ENCODE measurements around the gene SMARCAD1. TPM values are rescaled to one million over a fixed set of nuclear protein-coding genes. Genes with fewer than 3 reads are reported as not detected.
A peak's percentile ranks its signal among the peaks of the same experiment; 100 is the strongest.

Gene SMARCAD1
- 48.5 and 52.3 TPM in 2 replicates for total RNA-seq (ENCODE audit: low replicate concordance)

GRCh38 chr4:94207469-94208224, at the start of gene SMARCAD1:
SMARCAD1 (plus strand) TSS chr4:94207865; CDS start chr4:94208395, 530 bp downstream.
- no peak for TF ChIP-seq CTCF (IDR thresholded peaks at IDR 0.05; ENCODE audit: insufficient read depth, low read length)
- peak; percentile 97 for DNase-seq (ENCODE audit: low read depth)
- H3K4me3 ChIP-seq (ENCODE audit: low read depth, low read length): peak within 1 kb of the TSS; percentile 92

- no peak overlapping the region for H3K4me3 ChIP-seq (ENCODE audit: low read depth, low read length)
- DNase-seq (ENCODE audit: low read depth): no peak
- no peak for TF ChIP-seq CTCF (IDR thresholded peaks at IDR 0.05; ENCODE audit: insufficient read depth, low read length)
Observed at GRCh38 chr4:94158883-94159282, 48.8 kb upstream of the SMARCAD1 start.

- no peak for DNase-seq (ENCODE audit: low read depth)
- H3K4me3 ChIP-seq (ENCODE audit: low read depth, low read length): no peak overlapping the region
- TF ChIP-seq CTCF (IDR thresholded peaks at IDR 0.05; ENCODE audit: insufficient read depth, low read length): no peak
Observed at GRCh38 chr4:94159790-94160189, 47.9 kb upstream of the SMARCAD1 start.

GRCh38 chr4:94160774-94161173, 46.9 kb upstream of the SMARCAD1 start:
- no peak for DNase-seq (ENCODE audit: low read depth)

GRCh38 chr4:94165256-94165655, 42.4 kb upstream of the SMARCAD1 start:
- no peak for DNase-seq (ENCODE audit: low read depth)
- TF ChIP-seq CTCF (IDR thresholded peaks at IDR 0.05; ENCODE audit: insufficient read depth, low read length): no peak
- no peak overlapping the region for H3K4me3 ChIP-seq (ENCODE audit: low read depth, low read length)

More at GRCh38 chr4:94160774-94161173, 46.9 kb upstream of the SMARCAD1 start:
- no peak overlapping the region for H3K4me3 ChIP-seq (ENCODE audit: low read depth, low read length)
- no peak for TF ChIP-seq CTCF (IDR thresholded peaks at IDR 0.05; ENCODE audit: insufficient read depth, low read length)

- TF ChIP-seq CTCF (IDR thresholded peaks at IDR 0.05; ENCODE audit: insufficient read depth, low read length): no peak
Observed at GRCh38 chr4:94168321-94168720, 39.3 kb upstream of the SMARCAD1 start.

More at GRCh38 chr4:94168321-94168720, 39.3 kb upstream of the SMARCAD1 start:
- no peak for DNase-seq (ENCODE audit: low read depth)
- no peak overlapping the region for H3K4me3 ChIP-seq (ENCODE audit: low read depth, low read length)

All from fibroblast of the aortic adventitia (primary cell).